Skeletal muscle tissue (tissue), 4 donors: Measurements from ENCODE around the gene KTN1. TPM values are rescaled to one million over a fixed set of nuclear protein-coding genes. Genes with fewer than 3 reads are reported as not detected.

Source experiments
- H3K27ac ChIP-seq: one replicate; pipeline ENCODE4 v1.7.0; 2013; ENCODE audit warnings: mild to moderate bottlenecking, low read depth, low read length, inconsistent platforms
- H3K27me3 ChIP-seq, 3 donors: one replicate each; pipeline ENCODE4 v1.7.0; 2013; ENCODE audit warnings: low read length in 3 of 3; ENCODE audit not compliant: control insufficient read depth in 3 of 3, insufficient read depth in 3 of 3
- H3K36me3 ChIP-seq, 3 donors: one replicate each; pipeline ENCODE4 v1.7.0; 2013; ENCODE audit warnings: low read length in 3 of 3; ENCODE audit not compliant: control insufficient read depth in 3 of 3, insufficient read depth in 3 of 3
- H3K4me1 ChIP-seq, 3 donors: one replicate each; pipeline ENCODE4 v1.7.0; 2013; ENCODE audit warnings: low read length in 3 of 3, mild to moderate bottlenecking in 3 of 3; ENCODE audit not compliant: control insufficient read depth in 3 of 3, insufficient read depth in 3 of 3
- H3K4me3 ChIP-seq, 3 donors: one replicate each; pipeline ENCODE4 v1.7.0; 2013; ENCODE audit warnings: low read length in 3 of 3
- H3K9ac ChIP-seq, 3 donors: one replicate each; pipeline ENCODE4 v1.7.0; 2013; ENCODE audit warnings: low read length in 3 of 3, mild to moderate bottlenecking in 3 of 3, moderate library complexity in 2 of 3, low read depth in 1 of 3
- H3K9me3 ChIP-seq, 3 donors: one replicate each; pipeline ENCODE4 v1.7.0; 2013; ENCODE audit warnings: low read length in 3 of 3; ENCODE audit not compliant: control insufficient read depth in 3 of 3
- total RNA-seq: library from RNA; depleted of rRNA; stranded (reverse); fragments of >200 nt; gene quantifications from one replicate; pipeline ENCODE4 v1.2.3, GENCODE V29; 2014
- donor health status: Osteomylitis.

The KTN1 gene
- total RNA-seq, 1 donor from 2014 or later: 72.0 TPM

DNA sequence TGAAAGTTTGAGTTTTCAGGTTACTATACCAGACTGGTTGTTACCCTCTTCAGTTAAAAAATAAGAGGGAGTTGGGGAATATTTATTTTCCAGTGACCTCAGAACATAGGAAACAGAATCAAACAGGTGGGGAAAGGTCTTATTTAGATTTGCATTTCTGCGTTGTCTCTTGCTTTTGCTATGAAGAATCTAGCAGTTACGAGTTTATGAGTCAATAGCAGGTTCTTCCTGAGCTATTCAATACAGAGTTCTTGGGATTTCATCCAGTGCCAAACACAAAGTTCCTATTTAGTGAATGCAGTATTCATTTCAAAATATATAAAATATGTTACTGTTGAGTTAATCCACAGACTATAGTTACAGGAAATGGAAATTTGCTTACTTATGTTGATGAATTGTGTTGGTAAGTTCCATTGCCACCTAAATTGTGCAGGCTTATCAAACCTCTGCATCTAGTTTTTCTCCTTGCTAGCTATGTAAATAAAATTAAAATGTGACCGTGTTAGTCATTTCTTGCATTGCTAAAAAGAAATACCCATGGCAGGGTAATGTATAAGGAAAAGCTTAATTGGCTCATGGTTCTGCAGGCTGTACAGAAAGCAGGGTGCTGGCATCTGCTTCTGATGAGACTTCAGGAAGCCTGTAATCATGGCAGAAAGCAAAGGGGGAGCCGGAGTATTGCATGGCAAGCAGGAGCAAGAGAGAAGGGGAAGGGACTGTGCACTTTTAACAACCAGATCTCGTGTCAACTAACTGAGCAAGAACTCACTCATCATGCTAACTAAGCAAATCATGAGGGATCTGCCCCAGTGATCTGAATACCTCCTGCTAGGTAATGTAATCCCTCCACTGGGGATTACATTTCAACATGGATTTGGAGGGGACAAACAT is 110.2 kb downstream of the KTN1 start:
- no peaks in the 10 kb centered on the region for H3K27me3 ChIP-seq
- no peaks in the 10 kb centered on the region for H3K9me3 ChIP-seq
- no peak overlapping the region for H3K4me3 ChIP-seq
- peaks cover 0 to 30% (median 17%) of the 10 kb centered on the region in 3 donors for H3K4me1 ChIP-seq
- no peak overlapping the region for H3K27ac ChIP-seq
- no peak overlapping the region for H3K9ac ChIP-seq
- H3K36me3 ChIP-seq: no peaks in the 10 kb centered on the region

DNA sequence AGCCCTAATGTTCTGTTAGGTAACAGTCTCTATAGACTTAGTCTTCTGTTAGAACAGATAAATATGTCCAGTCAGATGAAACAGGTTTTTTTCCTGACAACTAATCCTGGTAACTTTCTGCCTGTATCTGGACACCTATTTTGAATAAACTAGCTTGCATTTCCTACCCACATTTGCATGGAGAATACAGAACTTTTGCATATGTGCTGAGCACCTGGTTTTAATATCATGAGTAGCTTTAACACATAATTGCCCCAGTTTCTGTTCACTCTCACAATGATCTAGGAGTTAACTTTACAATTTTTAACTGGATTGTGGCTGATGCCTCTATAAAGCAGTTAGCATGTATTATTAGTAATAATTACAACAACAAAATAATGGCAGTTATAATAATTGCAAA is 111.7 kb downstream of the KTN1 start:
- Histone ChIP-seq H3K36me3 (no peaks in the 10 kb centered on the region), H3K27ac (no peak overlapping the region), H3K9ac (no peak overlapping the region), H3K27me3 (no peaks in the 10 kb centered on the region), H3K4me3 (no peak overlapping the region), H3K4me1 (peaks cover 0 to 17% (median 9%) of the 10 kb centered on the region in 3 donors), H3K9me3 (no peaks in the 10 kb centered on the region)

DNA sequence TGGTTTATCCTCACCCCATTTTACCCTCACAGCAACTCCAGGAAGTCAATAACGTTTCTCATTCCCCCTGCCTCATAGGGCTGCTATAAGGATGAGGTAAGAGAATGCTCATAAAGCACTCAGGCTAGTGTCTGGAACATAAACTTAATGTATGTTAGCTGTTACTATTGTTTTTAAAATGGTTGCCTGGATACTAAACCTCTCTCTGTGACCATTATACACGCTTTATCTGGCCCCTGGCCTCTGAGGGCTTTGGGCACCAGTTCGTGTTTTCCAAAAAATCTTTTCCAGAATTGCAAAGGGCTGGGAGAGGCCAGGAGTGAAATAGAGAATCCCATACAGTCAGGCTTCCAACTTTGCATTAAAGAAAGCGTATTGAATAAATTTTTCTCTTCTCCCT is 113.9 kb downstream of the KTN1 start:
- Histone ChIP-seq H3K4me3 (no peak overlapping the region), H3K9ac (no peak overlapping the region), H3K36me3 (no peaks in the 10 kb centered on the region), H3K27me3 (no peaks in the 10 kb centered on the region), H3K4me1 (peaks cover 0 to 12% (median 9%) of the 10 kb centered on the region in 3 donors), H3K27ac (no peak overlapping the region), H3K9me3 (no peaks in the 10 kb centered on the region)

- H3K9me3 ChIP-seq: no peaks in the 10 kb centered on the region
- no peaks in the 10 kb centered on the region for H3K4me1 ChIP-seq
- peaks cover 0 to 4% (median 0%) of the 10 kb centered on the region in 3 donors for H3K36me3 ChIP-seq
- no peaks in the 10 kb centered on the region for H3K27me3 ChIP-seq
- H3K4me3 ChIP-seq: no peak overlapping the region
- H3K9ac ChIP-seq: no peak overlapping the region
- H3K27ac ChIP-seq: no peak overlapping the region
Measured at GRCh38 chr14:55697414-55697861, 117.4 kb downstream of the KTN1 start.

- no peak overlapping the region for H3K27ac ChIP-seq
- no peak overlapping the region for H3K4me3 ChIP-seq
- H3K4me1 ChIP-seq: no peaks in the 10 kb centered on the region
- H3K9me3 ChIP-seq: no peaks in the 10 kb centered on the region
- H3K36me3 ChIP-seq: peaks cover 0 to 7% (median 2%) of the 10 kb centered on the region in 3 donors
- H3K9ac ChIP-seq: no peak overlapping the region
- H3K27me3 ChIP-seq: no peaks in the 10 kb centered on the region
Measured at GRCh38 chr14:55698051-55698450, 118.0 kb downstream of the KTN1 start.

- Histone ChIP-seq H3K9ac (no peak overlapping the region), H3K4me1 (no peaks in the 10 kb centered on the region), H3K27ac (no peak overlapping the region), H3K36me3 (peaks cover 0 to 7% (median 2%) of the 10 kb centered on the region in 3 donors), H3K9me3 (no peaks in the 10 kb centered on the region), H3K4me3 (no peak overlapping the region), H3K27me3 (no peaks in the 10 kb centered on the region)
Measured at GRCh38 chr14:55699131-55700057, 119.4 kb downstream of the KTN1 start.

GRCh38 chr14:55701638-55702037 is 121.6 kb downstream of the KTN1 start:
- no peak overlapping the region for H3K4me3 ChIP-seq
- H3K36me3 ChIP-seq: peaks cover 2 to 7% (median 4%) of the 10 kb centered on the region in 3 donors
- no peaks in the 10 kb centered on the region for H3K27me3 ChIP-seq
- peaks cover 4 to 6% (median 5%) of the 10 kb centered on the region in 3 donors for H3K4me1 ChIP-seq
- no peaks in the 10 kb centered on the region for H3K9me3 ChIP-seq
- H3K9ac ChIP-seq: no peak overlapping the region
- H3K27ac ChIP-seq: no peak overlapping the region

DNA sequence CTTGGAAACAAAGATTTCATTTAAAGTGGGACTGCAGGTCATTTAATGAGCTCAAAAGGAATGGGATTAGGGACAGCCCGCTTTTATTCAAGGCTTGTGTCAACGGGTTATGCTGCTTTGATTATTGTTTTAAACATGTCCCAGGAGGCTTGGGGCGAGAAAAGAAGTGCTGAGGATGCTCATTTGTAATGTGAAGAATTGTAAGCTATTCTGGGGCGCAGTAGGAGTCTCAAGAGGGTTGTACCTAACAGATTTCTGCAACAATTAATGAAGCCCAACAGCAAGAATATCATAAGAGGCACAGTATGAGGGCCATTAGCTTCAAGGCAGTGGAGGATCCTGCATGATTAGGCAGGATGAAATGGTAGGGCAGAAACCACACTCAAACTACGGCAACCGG is 122.5 kb downstream of the KTN1 start:
- Histone ChIP-seq H3K36me3 (peaks cover 2 to 7% (median 4%) of the 10 kb centered on the region in 3 donors), H3K27me3 (no peaks in the 10 kb centered on the region), H3K9me3 (no peaks in the 10 kb centered on the region), H3K9ac (no peak overlapping the region), H3K4me1 (peaks cover 4 to 6% (median 6%) of the 10 kb centered on the region in 3 donors), H3K4me3 (no peak overlapping the region), H3K27ac (no peak overlapping the region)

- H3K36me3 ChIP-seq: peaks cover 2 to 7% (median 4%) of the 10 kb centered on the region in 3 donors
- H3K4me1 ChIP-seq: peaks cover 4 to 8% (median 7%) of the 10 kb centered on the region in 3 donors
- H3K9me3 ChIP-seq: no peaks in the 10 kb centered on the region
- no peak overlapping the region for H3K4me3 ChIP-seq
- H3K9ac ChIP-seq: no peak overlapping the region
- no peaks in the 10 kb centered on the region for H3K27me3 ChIP-seq
- no peak overlapping the region for H3K27ac ChIP-seq
Measured at GRCh38 chr14:55704654-55705053, 124.6 kb downstream of the KTN1 start.
